OCI-LY3 (cell line): Measurements from ENCODE around the gene HCRT.

Experiments
- EZH2phosphoT487 ChIP-seq: fragments of 200-600 bp; shearing (Covaris generic); IDR thresholded peaks from 2 replicates; pipeline ENCODE4 v1.6.1; 2018; ENCODE audit warnings: antibody characterized with exemption, mixed run types, low read depth
- TF ChIP-seq, protein P1 (sequence below): fragments of 200-600, 300-600 bp; sonication (generic); IDR thresholded peaks from 2 replicates; pipeline ENCODE4 v1.5.1; 2014; ENCODE audit warnings: antibody characterized with exemption, low read length, low read depth

DNA sequence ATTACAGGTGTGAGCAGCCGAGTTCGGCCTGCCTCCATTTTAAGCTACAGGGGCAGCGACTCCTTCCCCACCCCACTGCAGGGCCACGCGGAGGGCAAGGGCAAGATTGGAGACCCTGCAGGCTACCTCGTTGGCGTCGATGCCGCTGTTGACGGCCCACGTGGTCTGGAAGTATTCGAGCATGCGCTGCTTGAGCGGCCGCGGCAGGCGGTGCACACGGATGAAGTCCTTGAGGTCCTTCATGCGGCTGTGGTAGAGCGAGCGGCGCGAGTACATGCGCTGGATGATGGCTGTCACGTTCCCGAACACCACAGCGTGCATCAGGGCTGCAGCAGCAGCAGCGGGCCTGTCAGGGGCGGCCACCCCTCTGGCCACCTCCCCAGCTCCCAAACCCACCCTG lies 15.9 kb downstream of the HCRT start:
- TF ChIP-seq, protein P1, sequence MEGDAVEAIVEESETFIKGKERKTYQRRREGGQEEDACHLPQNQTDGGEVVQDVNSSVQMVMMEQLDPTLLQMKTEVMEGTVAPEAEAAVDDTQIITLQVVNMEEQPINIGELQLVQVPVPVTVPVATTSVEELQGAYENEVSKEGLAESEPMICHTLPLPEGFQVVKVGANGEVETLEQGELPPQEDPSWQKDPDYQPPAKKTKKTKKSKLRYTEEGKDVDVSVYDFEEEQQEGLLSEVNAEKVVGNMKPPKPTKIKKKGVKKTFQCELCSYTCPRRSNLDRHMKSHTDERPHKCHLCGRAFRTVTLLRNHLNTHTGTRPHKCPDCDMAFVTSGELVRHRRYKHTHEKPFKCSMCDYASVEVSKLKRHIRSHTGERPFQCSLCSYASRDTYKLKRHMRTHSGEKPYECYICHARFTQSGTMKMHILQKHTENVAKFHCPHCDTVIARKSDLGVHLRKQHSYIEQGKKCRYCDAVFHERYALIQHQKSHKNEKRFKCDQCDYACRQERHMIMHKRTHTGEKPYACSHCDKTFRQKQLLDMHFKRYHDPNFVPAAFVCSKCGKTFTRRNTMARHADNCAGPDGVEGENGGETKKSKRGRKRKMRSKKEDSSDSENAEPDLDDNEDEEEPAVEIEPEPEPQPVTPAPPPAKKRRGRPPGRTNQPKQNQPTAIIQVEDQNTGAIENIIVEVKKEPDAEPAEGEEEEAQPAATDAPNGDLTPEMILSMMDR = no peak
- no peak for TF ChIP-seq EZH2phosphoT487
